Prostate gland (tissue), 2 donors: ENCODE measurements around the gene MAP1LC3B2. TPM values are rescaled to one million over a fixed set of nuclear protein-coding genes. Genes with fewer than 3 reads are reported as not detected.
A peak's percentile ranks its signal among the peaks of the same experiment; 100 is the strongest.

Experiments used
- DNase-seq: peaks from one replicate; pipeline ENCODE4 v3.0.0-alpha.2; 2019; ENCODE audit warnings: low spot score
- H3K27ac ChIP-seq, 2 donors: fragments of 200-600 bp; sonication (generic); 2 replicates each; pipeline ENCODE4 v1.5.1; 2017 to 2019
- H3K27me3 ChIP-seq: fragments of 200-600 bp; sonication (generic); replicated peaks from 2 replicates; pipeline ENCODE4 v1.5.1; 2019; ENCODE audit not compliant: insufficient read depth
- H3K36me3 ChIP-seq, 2 donors: fragments of 200-600 bp; sonication (generic); 1 replicate in 1 of 2; 2 replicates in 1 of 2; pipeline versions ENCODE4 v1.5.1 to v1.8.1; 2017 to 2019
- H3K4me1 ChIP-seq: fragments of 200-600 bp; sonication (generic); replicated peaks from 2 replicates; pipeline ENCODE4 v1.5.1; 2019
- H3K4me3 ChIP-seq, 2 donors: fragments of 200-600 bp; sonication (generic); 2 replicates each; pipeline ENCODE4 v1.5.1; 2017 to 2019
- H3K9me3 ChIP-seq: fragments of 200-600 bp; sonication (generic); 2 replicates; pipeline ENCODE4 v1.5.1; 2017
- CTCF ChIP-seq, 4 experiments: fragments of 200-600 bp in 2 of 4; fragments of 450-650 bp in 2 of 4; sonication (generic) in 2 of 4; IDR thresholded peaks; 1 replicate in 3 of 4; 2 replicates in 1 of 4; pipeline ENCODE4 v1.5.1; 2016 to 2019; ENCODE audit warnings: antibody characterized with exemption in 4 of 4, mild to moderate bottlenecking in 2 of 4, moderate library complexity in 2 of 4
- POLR2A ChIP-seq: fragments of 450-650 bp; IDR thresholded peaks from one replicate; pipeline ENCODE4 v1.6.1; 2016; ENCODE audit warnings: antibody characterized with exemption, mild to moderate bottlenecking
- POLR2AphosphoS5 ChIP-seq: sonication (generic); formaldehyde crosslinking; IDR thresholded peaks from one replicate; pipeline ENCODE4 v1.6.1; 2017; ENCODE audit warnings: antibody characterized with exemption
- WGBS: methylation state at CpG from one replicate; pipeline ENCODE4 v1.1.5; 2018; 5-methylcytosine and 5-hydroxymethylcytosine counted together
- intact Hi-C: fragments of 100-400 bp; cut with DNase I; formaldehyde crosslinking; loops from one replicate; pipeline ENCODE4 v1.14.2; 2022
- total RNA-seq, 2 donors: library from RNA; depleted of rRNA; stranded (reverse); fragments of >200 nt; gene quantifications; one replicate each; pipeline ENCODE4 v1.1.0, GENCODE V29; 2016

The MAP1LC3B2 gene
- total RNA-seq, 2 donors from 2014 or later: 1.6 TPM; not detected in 1

DNA sequence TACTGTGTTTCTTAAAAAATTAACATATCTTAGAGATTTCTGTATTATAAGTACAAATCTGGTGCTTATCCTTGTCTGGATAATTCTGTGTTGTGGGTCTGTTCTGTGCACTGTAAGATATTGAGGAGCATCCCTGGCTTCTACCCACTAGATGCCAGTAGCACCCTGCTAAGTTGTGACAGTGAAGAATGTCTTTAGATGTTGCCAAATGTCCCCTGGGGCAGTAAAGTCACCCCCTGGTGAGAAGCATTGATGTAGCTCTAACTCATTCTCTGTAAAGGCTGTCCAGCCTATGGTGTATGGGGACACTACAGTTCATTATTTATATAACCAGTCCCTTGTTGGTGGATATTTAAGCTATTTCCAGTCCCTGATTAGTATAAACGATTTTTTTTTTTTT lies 31.4 kb downstream of the MAP1LC3B2 start:
- no peak for TF ChIP-seq CTCF (IDR thresholded peaks at IDR 0.05)
- TF ChIP-seq POLR2A: no peak
- no peak for TF ChIP-seq POLR2AphosphoS5
- 33% methylated on average over 1 of the region's 1 CpG for WGBS
- Histone ChIP-seq H3K9me3 (no peaks in the 10 kb centered on the region), H3K4me1 (no peaks in the 10 kb centered on the region), H3K36me3 (no peaks in the 10 kb centered on the region), H3K4me3 (no peak overlapping the region), H3K27ac (no peak overlapping the region), H3K27me3 (no peaks in the 10 kb centered on the region)
- DNase-seq: no peak
- intact Hi-C loops: no loop called here

DNA sequence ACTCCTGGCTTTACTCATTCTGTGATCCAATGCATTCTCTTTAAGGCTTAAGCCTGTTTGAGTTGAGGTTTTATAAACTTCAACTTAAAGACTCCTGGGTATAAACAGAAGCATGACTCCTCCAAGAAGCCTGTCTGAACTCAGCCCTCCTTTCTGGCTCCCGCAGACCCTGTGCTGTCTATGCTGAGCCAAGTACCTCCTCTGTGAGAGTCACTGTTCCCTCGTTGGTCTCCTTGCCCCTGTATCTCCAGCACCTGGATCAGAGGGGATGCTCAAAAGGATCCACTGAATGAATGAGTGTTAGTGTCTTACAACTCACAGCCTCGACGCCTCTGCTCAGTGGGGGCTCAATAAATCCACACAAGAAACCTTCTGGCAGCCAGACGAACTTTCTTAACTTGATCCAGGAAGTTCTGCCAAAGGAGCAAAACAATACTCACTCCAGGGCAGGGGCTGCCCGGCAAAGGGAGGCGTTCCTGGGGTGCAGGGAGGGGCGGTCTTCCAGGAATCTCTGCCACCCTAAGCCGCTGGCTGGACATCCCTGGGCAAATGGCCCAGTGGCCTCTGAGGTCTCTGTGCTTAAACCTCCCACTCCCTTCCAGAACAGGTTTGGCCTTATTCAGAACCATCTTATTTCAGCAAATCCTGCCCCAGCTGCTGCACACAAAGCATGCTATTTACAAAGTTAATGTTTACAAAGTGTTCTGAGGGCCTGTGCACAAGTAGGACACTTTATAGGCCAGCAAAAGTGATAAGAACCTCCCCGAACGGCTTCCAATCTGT lies 32.9 kb downstream of the MAP1LC3B2 start:
- Histone ChIP-seq H3K9me3 (no peaks in the 10 kb centered on the region), H3K4me1 (no peaks in the 10 kb centered on the region), H3K36me3 (no peaks in the 10 kb centered on the region), H3K4me3 (no peak overlapping the region), H3K27ac (peak overlapping the region; percentile 30 to 55), H3K27me3 (no peaks in the 10 kb centered on the region)
- intact Hi-C loops: no loop called here
- WGBS: 5% methylated on average over 11 of the region's 11 CpGs
- peak; percentile 63 for TF ChIP-seq POLR2AphosphoS5
- no peak for TF ChIP-seq POLR2A
- peak; percentile 80 for DNase-seq

DNA sequence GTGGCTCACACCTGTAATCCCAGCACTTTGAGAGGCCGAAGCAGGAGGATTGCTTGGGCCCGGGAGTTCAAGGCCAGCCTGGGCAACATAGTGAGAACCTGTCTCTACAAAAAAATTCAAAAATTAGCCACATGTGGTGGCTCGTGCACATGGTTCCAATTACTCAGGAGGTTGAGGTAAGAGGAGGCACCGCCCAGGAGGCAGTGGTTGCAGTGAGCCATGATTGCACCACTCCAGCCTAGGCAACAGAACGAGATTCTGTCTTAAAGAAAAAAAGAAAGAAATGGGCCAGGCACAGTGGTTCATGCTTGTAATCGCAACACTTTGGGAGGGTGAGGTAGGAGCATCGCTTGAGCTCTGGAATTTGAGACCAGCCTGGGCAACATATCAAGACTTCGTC lies 33.5 kb downstream of the MAP1LC3B2 start:
- Histone ChIP-seq H3K27me3 (no peaks in the 10 kb centered on the region), H3K4me1 (no peaks in the 10 kb centered on the region), H3K9me3 (no peaks in the 10 kb centered on the region), H3K27ac (peak overlapping the region; percentile 30 to 55), H3K36me3 (no peaks in the 10 kb centered on the region), H3K4me3 (no peak overlapping the region)
- no peak for DNase-seq
- TF ChIP-seq POLR2A (no peak), POLR2AphosphoS5 (no peak), CTCF (IDR thresholded peaks at IDR 0.05) (no peak)
- 81% methylated on average over 8 of the region's 8 CpGs for WGBS
- intact Hi-C loops: no loop called here

GRCh38 chr12:116594325-116595038 lies 35.3 kb downstream of the MAP1LC3B2 start:
- intact Hi-C loops: loop anchor here (5.0 kb wide), 3 partner anchors 67 to 317 kb away; partner anchors contain the start of gene MED13L
- no peak overlapping the region for H3K27ac ChIP-seq
- no peaks in the 10 kb centered on the region for H3K4me1 ChIP-seq
- DNase-seq: no peak
- no peaks in the 10 kb centered on the region for H3K27me3 ChIP-seq
- H3K36me3 ChIP-seq: no peaks in the 10 kb centered on the region
- no peak overlapping the region for H3K4me3 ChIP-seq
- TF ChIP-seq CTCF (IDR thresholded peaks at IDR 0.05) (no peak), POLR2A (no peak), POLR2AphosphoS5 (no peak)
- H3K9me3 ChIP-seq: no peaks in the 10 kb centered on the region
- WGBS: 87% methylated on average over 12 of the region's 12 CpGs

GRCh38 chr12:116595186-116595585 lies 36.0 kb downstream of the MAP1LC3B2 start:
- H3K27ac ChIP-seq: no peak overlapping the region
- intact Hi-C loops: loop anchor here (5.0 kb wide), 3 partner anchors 68 to 318 kb away; partner anchors contain the start of gene MED13L
- 0% methylated on average over 1 of the region's 1 CpG for WGBS

More at GRCh38 chr12:116595186-116595585, 36.0 kb downstream of the MAP1LC3B2 start:
- Histone ChIP-seq H3K4me3 (no peak overlapping the region), H3K27me3 (no peaks in the 10 kb centered on the region), H3K4me1 (no peaks in the 10 kb centered on the region), H3K9me3 (no peaks in the 10 kb centered on the region), H3K36me3 (no peaks in the 10 kb centered on the region)
- TF ChIP-seq POLR2AphosphoS5 (no peak), CTCF (IDR thresholded peaks at IDR 0.05) (no peak), POLR2A (no peak)
- DNase-seq: no peak
